Hematopoietic multipotent progenitor cell (in vitro differentiated cells): ENCODE data around the gene ACOX3. TPM values are rescaled to one million over a fixed set of nuclear protein-coding genes. Genes with fewer than 3 reads are reported as not detected.
"Not testable (repeated sequence)": the region's sequence is repeated elsewhere in the genome, so short reads cannot be mapped to it uniquely, and the experiment has no call there.

ENCODE experiments used
- DNase-seq, 3 donors: peaks; one replicate each; pipeline ENCODE4 v3.0.0-alpha.2; 2011 to 2015; ENCODE audit warnings: low read depth in 2 of 3, low spot score in 2 of 3
- total RNA-seq: library from RNA; depleted of rRNA; stranded (reverse); fragments of >200 nt; gene quantifications from one replicate; pipeline ENCODE4 v1.2.3, GENCODE V29; 2012

Gene ACOX3
- total RNA-seq, 1 donor = 26.9 TPM

- no peak for DNase-seq
Observed at GRCh38 chr4:8407756-8408155, 32.8 kb downstream of the ACOX3 start.

GRCh38 chr4:8407316-8407715, 33.2 kb downstream of the ACOX3 start:
- no peak for DNase-seq

GRCh38 chr4:8406887-8407286, 33.6 kb downstream of the ACOX3 start:
- not testable (repeated sequence) for DNase-seq

- DNase-seq = no peak
Observed at GRCh38 chr4:8405516-8405875, 35.0 kb downstream of the ACOX3 start.

- no peak for DNase-seq
Observed at GRCh38 chr4:8404791-8405515, 35.6 kb downstream of the ACOX3 start.

- DNase-seq = peak in 2 of 3 donors; percentile 44 to 64
Observed at GRCh38 chr4:8403976-8404375, 36.5 kb downstream of the ACOX3 start.

GRCh38 chr4:8403173-8403753, 37.3 kb downstream of the ACOX3 start:
- peak; percentile 21 to 67 (median 52) for DNase-seq

GRCh38 chr4:8402640-8403039, 37.9 kb downstream of the ACOX3 start:
- peak in 1 of 3 donors; percentile 50 for DNase-seq

- no peak for DNase-seq
Observed at GRCh38 chr4:8402181-8402597, 38.3 kb downstream of the ACOX3 start.

- DNase-seq = no peak
Observed at GRCh38 chr4:8401665-8402064, 38.9 kb downstream of the ACOX3 start.

- DNase-seq = peak in 1 of 3 donors; percentile 16
Observed at GRCh38 chr4:8400632-8401325, 39.7 kb downstream of the ACOX3 start.

GRCh38 chr4:8399298-8399697, 41.2 kb downstream of the ACOX3 start:
- no peak for DNase-seq

GRCh38 chr4:8398347-8398746, 42.2 kb downstream of the ACOX3 start:
- no peak for DNase-seq

GRCh38 chr4:8396762-8397406, 43.6 kb downstream of the ACOX3 start:
- DNase-seq = no peak

- DNase-seq = no peak
Observed at GRCh38 chr4:8395504-8396296, 44.8 kb downstream of the ACOX3 start.

GRCh38 chr4:8394806-8395205, 45.7 kb downstream of the ACOX3 start:
- no peak for DNase-seq

- no peak for DNase-seq
Observed at GRCh38 chr4:8394061-8394519, 46.4 kb downstream of the ACOX3 start.

- no peak for DNase-seq
Observed at GRCh38 chr4:8393593-8394038, 46.9 kb downstream of the ACOX3 start.

- no peak for DNase-seq
Observed at GRCh38 chr4:8392591-8393190, 47.8 kb downstream of the ACOX3 start.

- DNase-seq = no peak
Observed at GRCh38 chr4:8391972-8392371, 48.6 kb downstream of the ACOX3 start.
